ENCODE data around the gene STX16. TPM values are rescaled to one million over a fixed set of nuclear protein-coding genes. Genes with fewer than 3 reads are reported as not detected.

The STX16 gene
- total and polyA plus RNA-seq, 8 donors, result 17.9 to 67.0 (median 25.1) TPM

- DNase-seq, result no peak
- 82 to 84% methylated on average over 5 of the region's 5 CpGs for WGBS, 2 donors
- Histone ChIP-seq H3K9me3 (no peaks in the 10 kb centered on the region), H3K27ac (no peak overlapping the region), H3K27me3 (peaks cover 0 to 4% (median 0%) of the 10 kb centered on the region in 4 donors), H3K36me3 (no peaks in the 10 kb centered on the region), H3K4me1 (no peaks in the 10 kb centered on the region), H3K4me3 (no peak overlapping the region)
- FAIRE-seq, result no peak
- intact Hi-C loops (cut with DNase I), result no loop called here
- ATAC-seq, result no peak
- TF ChIP-seq, protein P1, sequence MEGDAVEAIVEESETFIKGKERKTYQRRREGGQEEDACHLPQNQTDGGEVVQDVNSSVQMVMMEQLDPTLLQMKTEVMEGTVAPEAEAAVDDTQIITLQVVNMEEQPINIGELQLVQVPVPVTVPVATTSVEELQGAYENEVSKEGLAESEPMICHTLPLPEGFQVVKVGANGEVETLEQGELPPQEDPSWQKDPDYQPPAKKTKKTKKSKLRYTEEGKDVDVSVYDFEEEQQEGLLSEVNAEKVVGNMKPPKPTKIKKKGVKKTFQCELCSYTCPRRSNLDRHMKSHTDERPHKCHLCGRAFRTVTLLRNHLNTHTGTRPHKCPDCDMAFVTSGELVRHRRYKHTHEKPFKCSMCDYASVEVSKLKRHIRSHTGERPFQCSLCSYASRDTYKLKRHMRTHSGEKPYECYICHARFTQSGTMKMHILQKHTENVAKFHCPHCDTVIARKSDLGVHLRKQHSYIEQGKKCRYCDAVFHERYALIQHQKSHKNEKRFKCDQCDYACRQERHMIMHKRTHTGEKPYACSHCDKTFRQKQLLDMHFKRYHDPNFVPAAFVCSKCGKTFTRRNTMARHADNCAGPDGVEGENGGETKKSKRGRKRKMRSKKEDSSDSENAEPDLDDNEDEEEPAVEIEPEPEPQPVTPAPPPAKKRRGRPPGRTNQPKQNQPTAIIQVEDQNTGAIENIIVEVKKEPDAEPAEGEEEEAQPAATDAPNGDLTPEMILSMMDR (IDR thresholded peaks at IDR 0.05), result no peak
Measured at GRCh38 chr20:58617158-58617557, 33.9 kb upstream of the STX16 start.

DNA sequence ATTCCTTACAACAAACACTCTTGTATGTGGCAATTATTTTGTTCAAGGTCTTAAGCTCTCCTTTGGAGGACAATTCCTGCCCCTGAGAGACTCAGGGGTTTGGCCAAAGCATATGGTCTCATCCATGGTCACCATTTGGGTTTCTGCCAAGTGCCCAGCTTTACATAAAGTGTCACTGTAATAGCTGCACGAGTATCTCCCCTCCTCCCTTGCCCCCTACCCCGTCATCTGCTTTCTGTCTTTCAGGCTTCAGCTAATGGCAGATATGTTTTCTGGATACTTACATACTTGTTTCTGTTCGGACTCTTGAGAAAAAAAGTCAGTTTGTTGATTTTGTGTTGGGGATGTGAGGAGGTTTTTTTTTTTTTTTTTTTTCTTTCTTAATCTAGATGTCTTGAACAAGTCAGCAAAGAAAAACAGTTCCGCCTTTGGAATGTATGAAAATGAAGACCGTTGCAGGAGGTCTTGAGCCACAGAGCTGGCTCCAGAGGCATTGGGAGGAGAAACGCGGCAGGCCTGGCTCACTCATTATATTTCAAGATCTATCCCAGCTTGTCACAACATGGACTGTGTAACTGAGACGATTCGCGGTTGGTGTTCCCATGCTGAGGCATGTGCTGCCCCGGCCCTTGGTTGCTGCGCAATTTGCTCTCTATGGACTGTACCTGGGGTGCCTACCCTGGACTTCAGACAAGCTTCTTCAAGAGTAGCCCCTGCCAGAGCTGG is 32.6 kb upstream of the STX16 start:
- TF ChIP-seq, protein P1 (IDR thresholded peaks at IDR 0.05), result no peak
- Histone ChIP-seq H3K27me3 (peaks cover 0 to 4% (median 0%) of the 10 kb centered on the region in 4 donors), H3K4me3 (no peak overlapping the region), H3K36me3 (no peaks in the 10 kb centered on the region), H3K4me1 (no peaks in the 10 kb centered on the region), H3K9me3 (no peaks in the 10 kb centered on the region), H3K27ac (no peak overlapping the region)
- WGBS, 2 donors, result 72 to 76% methylated on average over 12 of the region's 12 CpGs
- FAIRE-seq (no peak), DNase-seq (no peak), ATAC-seq (no peak)
- intact Hi-C loops (cut with DNase I), result no loop called here

- intact Hi-C loops (cut with DNase I), result no loop called here
- Histone ChIP-seq H3K36me3 (no peaks in the 10 kb centered on the region), H3K4me3 (no peak overlapping the region), H3K27me3 (peaks cover 0 to 4% (median 0%) of the 10 kb centered on the region in 4 donors), H3K9me3 (no peaks in the 10 kb centered on the region), H3K4me1 (no peaks in the 10 kb centered on the region), H3K27ac (no peak overlapping the region)
- no peak for ATAC-seq
- no peak for FAIRE-seq
- no peak for DNase-seq
- TF ChIP-seq, protein P1 (IDR thresholded peaks at IDR 0.05), result no peak
- WGBS, 2 donors, result 33 to 35% methylated on average over 21 to 22 of the region's 22 CpGs
Measured at GRCh38 chr20:58619077-58619863, 31.8 kb upstream of the STX16 start.

GRCh38 chr20:58619864-58620431 is 31.1 kb upstream of the STX16 start:
- 69% methylated on average over 11 of the region's 11 CpGs for WGBS, 2 donors
- ATAC-seq (no peak), FAIRE-seq (no peak), DNase-seq (no peak)
- H3K9me3 ChIP-seq, result no peaks in the 10 kb centered on the region
- intact Hi-C loops (cut with DNase I), result no loop called here
- no peak overlapping the region for H3K4me3 ChIP-seq
- no peak overlapping the region for H3K27ac ChIP-seq
- H3K36me3 ChIP-seq, result no peaks in the 10 kb centered on the region
- H3K27me3 ChIP-seq, result peaks cover 0 to 4% (median 0%) of the 10 kb centered on the region in 4 donors
- H3K4me1 ChIP-seq, result no peaks in the 10 kb centered on the region
- TF ChIP-seq, protein P1 (IDR thresholded peaks at IDR 0.05), result no peak
